Osteoblast (primary cell): ENCODE data around the gene EIF1B. TPM values are rescaled to one million over a fixed set of nuclear protein-coding genes. Genes with fewer than 3 reads are reported as not detected.
A peak's percentile ranks its signal among the peaks of the same experiment; 100 is the strongest.

Source experiments
- DNase-seq: peaks from one replicate; pipeline ENCODE4 v3.0.0; 2011; ENCODE audit warnings: low spot score, mixed read lengths; ENCODE audit not compliant: insufficient read length; ENCODE audit errors: missing footprints
- H2AFZ ChIP-seq: 2 replicates; pipeline ENCODE4 v1.6.0; 2011; ENCODE audit warnings: mild to moderate bottlenecking, low read length
- H3K27ac ChIP-seq: 2 replicates; pipeline ENCODE4 v1.5.1; 2011; ENCODE audit warnings: mild to moderate bottlenecking, low read depth, low read length, moderate library complexity
- H3K27me3 ChIP-seq: 2 replicates; pipeline ENCODE4 v1.6.0; 2012; ENCODE audit warnings: mild to moderate bottlenecking, control low read depth, inconsistent platforms, low read length, moderate library complexity; ENCODE audit not compliant: insufficient read depth
- H3K36me3 ChIP-seq: 2 replicates; pipeline ENCODE4 v1.5.1; 2011; ENCODE audit warnings: mild to moderate bottlenecking, low read length, control low read depth, moderate library complexity; ENCODE audit not compliant: insufficient read depth
- H3K4me1 ChIP-seq: 2 replicates; pipeline ENCODE4 v1.5.1; 2011; ENCODE audit warnings: mild to moderate bottlenecking, low read length, control low read depth, moderate library complexity; ENCODE audit not compliant: insufficient read depth
- H3K4me2 ChIP-seq: 2 replicates; pipeline ENCODE4 v1.6.0; 2011; ENCODE audit warnings: mild to moderate bottlenecking, low read length; ENCODE audit not compliant: insufficient read depth
- H3K4me3 ChIP-seq: fragments of 200-600 bp; sonication (generic); 3 replicates; pipeline ENCODE4 v1.5.1; 2012; ENCODE audit warnings: mild to moderate bottlenecking, low read length, inconsistent platforms; ENCODE audit not compliant: insufficient read depth
- H3K79me2 ChIP-seq: 2 replicates; pipeline ENCODE4 v1.6.0; 2012; ENCODE audit warnings: mild to moderate bottlenecking, low read length, control low read depth, inconsistent platforms; ENCODE audit not compliant: insufficient read depth
- H3K9me3 ChIP-seq: 2 replicates; pipeline ENCODE4 v1.5.1; 2011; ENCODE audit warnings: low read depth, low read length, control low read depth
- H4K20me1 ChIP-seq: 2 replicates; pipeline ENCODE4 v1.6.0; 2012; ENCODE audit warnings: mild to moderate bottlenecking, low read length, control low read depth; ENCODE audit not compliant: insufficient read depth
- CTCF ChIP-seq: IDR thresholded peaks from 2 replicates; pipeline ENCODE4 v1.5.1; 2011; ENCODE audit warnings: mild to moderate bottlenecking, low read depth, low read length, moderate library complexity; ENCODE audit errors: extremely low read depth
- total RNA-seq: library from RNA; depleted of rRNA; stranded (reverse); fragments of >200 nt; gene quantifications from 2 replicates; pipeline ENCODE4 v1.2.3, GENCODE V29; 2012

The EIF1B gene
- total RNA-seq, 1 donor: 19.2 TPM

GRCh38 chr3:40299721-40300335 lies 9.7 kb upstream of the EIF1B start:
- peak overlapping the region; percentile 70 for H2AFZ ChIP-seq
- H3K36me3 ChIP-seq: no peaks in the 10 kb centered on the region
- H3K27ac ChIP-seq: peak overlapping the region; percentile 74
- H3K4me1 ChIP-seq: peaks cover 22% of the 10 kb centered on the region
- no peaks in the 10 kb centered on the region for H3K79me2 ChIP-seq
- H4K20me1 ChIP-seq: no peaks in the 10 kb centered on the region
- no peak for DNase-seq
- no peaks in the 10 kb centered on the region for H3K27me3 ChIP-seq
- no peaks in the 10 kb centered on the region for H3K9me3 ChIP-seq
- no peak overlapping the region for H3K4me3 ChIP-seq
- peak overlapping the region; percentile 66 for H3K4me2 ChIP-seq
- TF ChIP-seq CTCF: no peak

- Histone ChIP-seq H3K36me3 (no peaks in the 10 kb centered on the region), H3K4me1 (peaks cover 22% of the 10 kb centered on the region), H2AFZ (no peak overlapping the region), H3K27ac (no peak overlapping the region), H3K4me3 (no peak overlapping the region), H3K4me2 (no peak overlapping the region), H4K20me1 (no peaks in the 10 kb centered on the region), H3K9me3 (no peaks in the 10 kb centered on the region), H3K79me2 (no peaks in the 10 kb centered on the region), H3K27me3 (no peaks in the 10 kb centered on the region)
- DNase-seq: no peak
- no peak for TF ChIP-seq CTCF
Observed at GRCh38 chr3:40302784-40303183, 6.7 kb upstream of the EIF1B start.

DNA sequence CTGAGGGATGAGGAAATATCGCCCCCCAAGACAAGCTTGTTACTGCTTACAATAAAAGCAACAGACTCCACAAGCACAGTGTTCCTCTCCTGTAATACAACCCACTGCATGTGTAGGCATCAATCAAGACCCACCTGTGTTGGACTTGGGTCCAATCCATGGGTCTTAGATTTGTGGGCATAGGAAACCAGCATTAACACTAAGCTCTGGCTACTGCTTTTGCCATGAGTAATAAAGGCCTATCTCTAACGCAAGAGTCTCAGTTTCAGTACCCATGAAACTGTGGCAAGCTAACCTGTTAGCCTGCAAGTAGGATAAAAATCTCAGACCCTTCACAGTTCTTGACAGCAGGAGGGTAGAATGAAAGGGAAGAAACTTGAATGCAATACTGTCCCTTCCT lies 5.2 kb upstream of the EIF1B start:
- H4K20me1 ChIP-seq: no peaks in the 10 kb centered on the region
- H3K4me1 ChIP-seq: peaks cover 24% of the 10 kb centered on the region
- H2AFZ ChIP-seq: no peak overlapping the region
- H3K4me3 ChIP-seq: no peak overlapping the region
- H3K4me2 ChIP-seq: no peak overlapping the region
- no peak for DNase-seq
- no peak overlapping the region for H3K27ac ChIP-seq
- no peaks in the 10 kb centered on the region for H3K9me3 ChIP-seq
- TF ChIP-seq CTCF: no peak
- H3K79me2 ChIP-seq: no peaks in the 10 kb centered on the region
- no peaks in the 10 kb centered on the region for H3K27me3 ChIP-seq
- no peaks in the 10 kb centered on the region for H3K36me3 ChIP-seq

DNA sequence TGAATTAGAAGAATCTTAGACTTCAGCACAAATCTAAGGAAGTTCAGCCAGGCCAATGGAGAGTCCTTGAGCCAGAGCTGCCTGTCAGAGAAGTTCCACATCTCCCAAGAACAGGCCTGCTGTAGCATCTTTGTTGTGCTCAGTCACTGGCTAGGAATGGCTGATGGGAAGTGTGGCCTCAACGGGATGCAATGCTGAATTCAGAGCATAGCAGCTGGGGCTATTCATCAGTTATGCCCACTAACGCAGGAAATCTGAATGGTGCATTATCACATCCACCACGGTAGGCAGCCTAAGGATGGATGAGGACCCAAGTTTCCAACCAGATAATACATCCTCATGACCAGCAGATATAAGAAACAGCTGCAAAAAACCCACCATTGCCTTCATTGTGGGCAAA lies 3.2 kb upstream of the EIF1B start:
- DNase-seq: peak; percentile 72
- peaks cover 18% of the 10 kb centered on the region for H3K79me2 ChIP-seq
- H3K36me3 ChIP-seq: peaks cover 3% of the 10 kb centered on the region
- H3K4me1 ChIP-seq: peaks cover 15% of the 10 kb centered on the region
- peaks cover 2% of the 10 kb centered on the region for H4K20me1 ChIP-seq
- H2AFZ ChIP-seq: peak overlapping the region; percentile 36
- no peaks in the 10 kb centered on the region for H3K9me3 ChIP-seq
- H3K27ac ChIP-seq: no peak overlapping the region
- no peak overlapping the region for H3K4me2 ChIP-seq
- no peak for TF ChIP-seq CTCF
- no peaks in the 10 kb centered on the region for H3K27me3 ChIP-seq
- no peak overlapping the region for H3K4me3 ChIP-seq
